HL-60 (cell line): ENCODE measurements around the gene RPS8.
"Not testable (repeated sequence)": the region's sequence is repeated elsewhere in the genome, so short reads cannot be mapped to it uniquely, and the experiment has no call there.

ENCODE experiments used
- GABPA ChIP-seq: IDR thresholded peaks from 2 replicates; pipeline ENCODE4 v1.6.1; 2012; ENCODE audit warnings: low read depth
- POLR2AphosphoS5 ChIP-seq: IDR thresholded peaks from 2 replicates; pipeline ENCODE4 v1.6.1; 2012; ENCODE audit warnings: low read depth
- REST ChIP-seq: IDR thresholded peaks from 2 replicates; pipeline ENCODE4 v1.6.1; 2012; ENCODE audit warnings: low read depth; ENCODE audit not compliant: insufficient replicate concordance
- SPI1 ChIP-seq: IDR thresholded peaks from 2 replicates; pipeline ENCODE4 v1.6.1; 2012; ENCODE audit warnings: low read depth, mild to moderate bottlenecking, borderline replicate concordance
- TF ChIP-seq, protein P1 (sequence below): IDR thresholded peaks from one replicate; pipeline ENCODE4 v1.5.1; 2011; ENCODE audit warnings: low read length, control low read depth, inconsistent platforms; ENCODE audit not compliant: insufficient read depth

DNA sequence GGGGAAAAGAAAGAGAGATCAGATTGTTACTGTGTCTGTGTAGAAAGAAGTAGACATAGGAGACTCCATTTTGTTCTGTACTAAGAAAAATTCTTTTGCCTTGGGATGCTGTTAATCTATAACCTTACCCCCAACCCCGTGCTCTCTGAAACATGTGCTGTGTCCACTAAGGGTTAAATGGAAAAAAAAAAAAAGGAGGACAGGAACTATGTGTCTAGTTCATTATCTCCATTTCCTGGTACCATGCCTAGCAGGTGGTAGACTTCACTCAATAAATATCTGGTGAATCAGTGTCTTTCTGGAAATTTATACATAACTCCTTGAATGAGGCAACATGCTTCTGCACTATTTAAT, 36.4 kb upstream of the RPS8 start:
- TF ChIP-seq, protein P1, sequence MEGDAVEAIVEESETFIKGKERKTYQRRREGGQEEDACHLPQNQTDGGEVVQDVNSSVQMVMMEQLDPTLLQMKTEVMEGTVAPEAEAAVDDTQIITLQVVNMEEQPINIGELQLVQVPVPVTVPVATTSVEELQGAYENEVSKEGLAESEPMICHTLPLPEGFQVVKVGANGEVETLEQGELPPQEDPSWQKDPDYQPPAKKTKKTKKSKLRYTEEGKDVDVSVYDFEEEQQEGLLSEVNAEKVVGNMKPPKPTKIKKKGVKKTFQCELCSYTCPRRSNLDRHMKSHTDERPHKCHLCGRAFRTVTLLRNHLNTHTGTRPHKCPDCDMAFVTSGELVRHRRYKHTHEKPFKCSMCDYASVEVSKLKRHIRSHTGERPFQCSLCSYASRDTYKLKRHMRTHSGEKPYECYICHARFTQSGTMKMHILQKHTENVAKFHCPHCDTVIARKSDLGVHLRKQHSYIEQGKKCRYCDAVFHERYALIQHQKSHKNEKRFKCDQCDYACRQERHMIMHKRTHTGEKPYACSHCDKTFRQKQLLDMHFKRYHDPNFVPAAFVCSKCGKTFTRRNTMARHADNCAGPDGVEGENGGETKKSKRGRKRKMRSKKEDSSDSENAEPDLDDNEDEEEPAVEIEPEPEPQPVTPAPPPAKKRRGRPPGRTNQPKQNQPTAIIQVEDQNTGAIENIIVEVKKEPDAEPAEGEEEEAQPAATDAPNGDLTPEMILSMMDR: not testable (repeated sequence)
- TF ChIP-seq POLR2AphosphoS5, REST, GABPA, SPI1: not testable (repeated sequence)
